Natural killer cell (primary cell): ENCODE results near the gene TLE3. TPM values are rescaled to one million over a fixed set of nuclear protein-coding genes. Genes with fewer than 3 reads are reported as not detected.

Experiments
- ATAC-seq, 3 donors: fragments of 150-1000 bp in 2 of 3; fragments of 200-7000 bp in 1 of 3; cut with Tn5 transposase; 1 replicate in 1 of 3; 2 replicates in 2 of 3; pipeline ENCODE4 v1.10.0; 2021; ENCODE audit warnings: mild to moderate bottlenecking in 2 of 3, moderate library complexity in 2 of 3
- DNase-seq, 2 donors: peaks; one replicate each; pipeline versions ENCODE4 v3.0.0 to v3.0.0-alpha.2; 2013 to 2021; ENCODE audit warnings: mixed read lengths in 1 of 2
- H3K27ac ChIP-seq: one replicate; pipeline ENCODE4 v1.5.1; 2013; ENCODE audit warnings: mild to moderate bottlenecking, low read length
- H3K27me3 ChIP-seq: one replicate; pipeline ENCODE4 v1.6.1; 2013; ENCODE audit warnings: low read length; ENCODE audit not compliant: control insufficient read depth, insufficient read depth
- H3K36me3 ChIP-seq: one replicate; pipeline ENCODE4 v1.6.1; 2013; ENCODE audit warnings: low read length; ENCODE audit not compliant: control insufficient read depth, insufficient read depth
- H3K4me1 ChIP-seq: one replicate; pipeline ENCODE4 v1.6.1; 2013; ENCODE audit warnings: low read length; ENCODE audit not compliant: control insufficient read depth, insufficient read depth
- H3K4me3 ChIP-seq: one replicate; pipeline ENCODE4 v1.5.1; 2013; ENCODE audit warnings: low read length
- H3K9me3 ChIP-seq: one replicate; pipeline ENCODE4 v1.6.1; 2013; ENCODE audit warnings: low read length; ENCODE audit not compliant: control insufficient read depth, insufficient read depth
- H3K27ac Mint-ChIP-seq, 2 donors: one replicate each; pipeline ENCODE4 v1.8.0; 2022; ENCODE audit warnings: mild to moderate bottlenecking in 2 of 2, mixed read lengths in 2 of 2, moderate library complexity in 1 of 2
- H3K27me3 Mint-ChIP-seq, 2 donors: one replicate each; pipeline ENCODE4 v1.8.0; 2022; ENCODE audit warnings: low read depth in 2 of 2, mixed read lengths in 2 of 2
- H3K36me3 Mint-ChIP-seq: one replicate; pipeline ENCODE4 v1.8.0; 2022; ENCODE audit warnings: mixed read lengths
- H3K4me1 Mint-ChIP-seq, 2 donors: one replicate each; pipeline ENCODE4 v1.8.0; 2022; ENCODE audit warnings: mixed read lengths in 2 of 2
- H3K4me3 Mint-ChIP-seq: one replicate; pipeline ENCODE4 v1.8.0; 2022; ENCODE audit warnings: mild to moderate bottlenecking, moderate library complexity, mixed read lengths
- H3K9me3 Mint-ChIP-seq, 2 donors: one replicate each; pipeline ENCODE4 v1.8.0; 2022; ENCODE audit warnings: mixed read lengths in 2 of 2
- WGBS: methylation state at CpG from one replicate; pipeline ENCODE4 v1.1.7; 2013; ENCODE audit warnings: missing lambda C conversion rate; ENCODE audit not compliant: insufficient coverage; 5-methylcytosine and 5-hydroxymethylcytosine counted together
- intact Hi-C: fragments of 100-400 bp; cut with micrococcal nuclease; formaldehyde crosslinking; loops from one replicate; pipeline ENCODE4 v1.14.2; 2022
- total RNA-seq, 4 donors: library from RNA; stranded (reverse); fragments of 120-200 nt in 1 of 4; gene quantifications; one replicate each; pipeline versions ENCODE4 v1.2.3 to v1.2.4, GENCODE V29; 2013 to 2022
- TF ChIP-seq, protein P1 (sequence below): fragments of 200-600 bp; IDR thresholded peaks from one replicate; pipeline ENCODE4 v1.8.0; 2022; ENCODE audit warnings: antibody characterized with exemption

The TLE3 gene
- total RNA-seq, 3 donors from 2014 or later (not counting 1 experiment from before 2014, with no cell fraction given) = 32.1 to 94.9 (median 36.7) TPM

DNA sequence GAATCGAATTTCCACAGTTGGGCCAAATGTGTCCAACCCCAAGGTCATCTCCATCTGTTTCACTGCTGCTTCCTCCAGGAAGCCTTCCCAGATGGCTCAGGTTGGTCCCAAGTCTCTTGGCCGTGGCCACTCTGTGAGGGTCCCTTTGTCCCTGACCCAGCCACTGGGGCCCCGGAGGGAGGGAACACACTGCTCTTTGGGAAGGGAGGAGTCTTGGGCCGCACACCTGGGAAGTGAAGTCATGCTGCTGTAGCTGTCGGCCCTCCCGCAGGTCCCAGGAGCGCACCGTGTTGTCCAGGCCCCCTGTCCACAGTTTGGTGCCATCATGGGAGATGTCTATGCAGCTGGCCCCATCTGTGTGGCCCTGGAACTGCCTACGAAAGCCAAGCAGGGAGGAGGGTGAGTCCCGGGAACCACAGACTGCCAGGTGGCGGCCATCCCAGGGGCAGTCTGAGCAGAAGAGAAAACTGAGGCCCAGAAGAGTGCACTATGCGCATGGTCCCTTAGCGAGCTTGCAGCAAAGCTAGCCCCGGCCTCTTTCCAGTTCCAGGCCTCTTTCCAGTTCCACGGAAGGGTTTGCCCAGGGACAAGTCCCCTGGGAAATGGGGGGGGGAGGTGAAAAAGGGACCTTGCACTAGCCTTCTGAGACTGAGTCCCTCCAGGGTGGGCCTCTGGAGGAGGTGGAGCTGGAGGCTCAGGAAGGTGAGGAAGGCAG is 44.6 kb downstream of the TLE3 start:
- intact Hi-C loops = no loop called here
- Histone ChIP-seq H3K27me3 (no peaks in the 10 kb centered on the region), H3K4me1 (no peaks in the 10 kb centered on the region), H3K36me3 (peaks cover 78% of the 10 kb centered on the region), H3K4me3 (no peak overlapping the region), H3K27ac (no peak overlapping the region), H3K9me3 (no peaks in the 10 kb centered on the region)
- Mint-ChIP-seq H3K4me1 (peaks cover 0 to 5% of the 10 kb centered on the region in 2 donors), H3K36me3 (no peaks in the 10 kb centered on the region), H3K27ac (no peak overlapping the region), H3K9me3 (no peaks in the 10 kb centered on the region), H3K4me3 (no peak overlapping the region), H3K27me3 (no peaks in the 10 kb centered on the region)
- DNase-seq (no peak), ATAC-seq (no peak)
- TF ChIP-seq, protein P1, sequence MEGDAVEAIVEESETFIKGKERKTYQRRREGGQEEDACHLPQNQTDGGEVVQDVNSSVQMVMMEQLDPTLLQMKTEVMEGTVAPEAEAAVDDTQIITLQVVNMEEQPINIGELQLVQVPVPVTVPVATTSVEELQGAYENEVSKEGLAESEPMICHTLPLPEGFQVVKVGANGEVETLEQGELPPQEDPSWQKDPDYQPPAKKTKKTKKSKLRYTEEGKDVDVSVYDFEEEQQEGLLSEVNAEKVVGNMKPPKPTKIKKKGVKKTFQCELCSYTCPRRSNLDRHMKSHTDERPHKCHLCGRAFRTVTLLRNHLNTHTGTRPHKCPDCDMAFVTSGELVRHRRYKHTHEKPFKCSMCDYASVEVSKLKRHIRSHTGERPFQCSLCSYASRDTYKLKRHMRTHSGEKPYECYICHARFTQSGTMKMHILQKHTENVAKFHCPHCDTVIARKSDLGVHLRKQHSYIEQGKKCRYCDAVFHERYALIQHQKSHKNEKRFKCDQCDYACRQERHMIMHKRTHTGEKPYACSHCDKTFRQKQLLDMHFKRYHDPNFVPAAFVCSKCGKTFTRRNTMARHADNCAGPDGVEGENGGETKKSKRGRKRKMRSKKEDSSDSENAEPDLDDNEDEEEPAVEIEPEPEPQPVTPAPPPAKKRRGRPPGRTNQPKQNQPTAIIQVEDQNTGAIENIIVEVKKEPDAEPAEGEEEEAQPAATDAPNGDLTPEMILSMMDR = no peak
- WGBS = 95% methylated on average over 15 of the region's 15 CpGs

DNA sequence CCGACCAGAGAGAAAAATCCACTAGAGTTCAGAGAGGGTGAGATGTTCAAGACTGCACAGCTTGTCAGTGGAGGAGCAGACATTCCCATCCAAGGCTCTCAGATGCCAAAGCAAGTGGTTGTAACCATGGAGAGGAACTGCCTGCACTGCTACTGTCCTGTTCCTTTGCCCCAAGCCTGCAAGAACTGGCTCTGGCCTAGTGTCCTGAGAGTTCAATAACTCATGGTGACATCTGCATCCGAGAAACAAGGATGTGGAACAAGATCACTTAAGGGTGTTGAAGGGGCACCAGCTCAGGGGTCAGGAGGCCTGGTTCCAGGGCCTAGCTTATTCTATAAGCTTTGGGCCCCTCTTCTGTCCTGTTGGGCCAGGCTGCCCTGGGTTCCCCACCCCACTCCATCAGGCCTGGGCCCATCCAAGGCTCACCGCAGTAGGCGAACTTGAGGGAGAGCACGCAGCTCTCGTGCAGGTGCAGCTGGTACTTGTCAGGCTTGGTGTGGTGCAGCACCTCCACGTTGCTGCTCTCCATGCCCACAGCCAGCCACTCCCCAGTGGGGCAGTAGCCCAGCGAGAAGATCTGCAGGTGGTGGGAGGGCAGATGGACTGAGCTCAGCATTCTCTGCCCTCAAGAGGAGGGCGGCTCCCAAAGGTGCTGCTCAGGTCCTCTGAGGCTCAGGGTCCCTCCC is 45.6 kb downstream of the TLE3 start:
- no peaks in the 10 kb centered on the region for H3K9me3 Mint-ChIP-seq
- H3K36me3 Mint-ChIP-seq = no peaks in the 10 kb centered on the region
- no peak overlapping the region for H3K4me3 Mint-ChIP-seq
- no peak overlapping the region for H3K27ac Mint-ChIP-seq
- H3K4me3 ChIP-seq = no peak overlapping the region
- H3K4me1 ChIP-seq = no peaks in the 10 kb centered on the region
- H3K27me3 Mint-ChIP-seq = no peaks in the 10 kb centered on the region
- TF ChIP-seq, protein P1 = no peak
- H3K9me3 ChIP-seq = no peaks in the 10 kb centered on the region
- no peak overlapping the region for H3K27ac ChIP-seq
- 96% methylated on average over 8 of the region's 9 CpGs for WGBS
- peaks cover 73% of the 10 kb centered on the region for H3K36me3 ChIP-seq
- no peak for DNase-seq
- intact Hi-C loops = no loop called here
- no peaks in the 10 kb centered on the region for H3K27me3 ChIP-seq
- H3K4me1 Mint-ChIP-seq = peaks cover 0 to 5% of the 10 kb centered on the region in 2 donors
- ATAC-seq = no peak

DNA sequence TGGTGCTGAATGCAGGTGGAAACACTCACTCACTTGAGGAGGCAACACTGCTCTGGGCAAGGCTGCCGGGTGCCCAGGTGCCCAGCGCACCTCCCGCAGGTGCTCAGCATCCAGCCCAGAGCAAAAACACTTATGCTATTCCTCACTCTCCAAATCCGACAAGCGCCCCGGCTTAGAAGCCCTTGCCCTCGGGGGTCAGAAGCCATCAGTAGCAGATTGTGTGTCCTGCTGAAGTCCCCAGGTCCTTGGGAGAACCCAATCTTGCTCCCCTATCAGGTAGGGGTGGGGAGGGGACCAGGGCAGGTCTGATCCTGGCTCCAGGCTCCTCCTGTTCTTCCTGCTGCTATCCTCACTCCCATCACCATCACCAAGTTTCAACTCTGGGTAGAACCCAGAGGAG is 46.7 kb downstream of the TLE3 start:
- Mint-ChIP-seq H3K27ac (no peak overlapping the region), H3K9me3 (no peaks in the 10 kb centered on the region), H3K27me3 (no peaks in the 10 kb centered on the region), H3K36me3 (no peaks in the 10 kb centered on the region), H3K4me1 (peaks cover 0 to 5% of the 10 kb centered on the region in 2 donors), H3K4me3 (no peak overlapping the region)
- TF ChIP-seq, protein P1 = no peak
- ATAC-seq (no peak), DNase-seq (no peak)
- Histone ChIP-seq H3K27ac (no peak overlapping the region), H3K4me1 (no peaks in the 10 kb centered on the region), H3K4me3 (no peak overlapping the region), H3K36me3 (peaks cover 69% of the 10 kb centered on the region), H3K9me3 (no peaks in the 10 kb centered on the region), H3K27me3 (no peaks in the 10 kb centered on the region)
- intact Hi-C loops = no loop called here
- over 99% methylated on average over 7 of the region's 7 CpGs for WGBS
